ENCODE measurements around the gene NAB2. TPM values are rescaled to one million over a fixed set of nuclear protein-coding genes. Genes with fewer than 3 reads are reported as not detected.
A peak's percentile ranks its signal among the peaks of the same experiment; 100 is the strongest.

NAB2 gene
- polyA plus RNA-seq, 1 of the 3 experiments (the other 2 are of a cell fraction) = 23.7 TPM

- CTCF ChIA-PET = interaction anchor here (0.9 to 23.2 kb wide), 6 partner anchors 15 to 106 kb away, joined by 3 to 339 read pairs (median 17); partner anchors contain the start of genes NEMP1 and ZBTB39
Observed at GRCh38 chr12:57107456-57108155, 18.7 kb downstream of the NAB2 start.

GRCh38 chr12:57109207-57110103, 20.5 kb downstream of the NAB2 start:
- Histone ChIP-seq H2AFZ (ENCODE audit: low read depth) (no peak overlapping the region), H3K79me2 (ENCODE audit: insufficient read depth) (no peaks in the 10 kb centered on the region), H4K20me1 (ENCODE audit: insufficient read depth) (no peaks in the 10 kb centered on the region), H3K4me1 (ENCODE audit: control insufficient read depth in 1 of 2, insufficient read depth in 2 of 2, low read depth in 1 of 2, low read length in 1 of 2) (peaks cover 0 to 9% of the 10 kb centered on the region in 2 experiments; a peak in 2 of 4 replicates), H3K36me3 (replicated peaks in 1 of 2; ENCODE audit: control insufficient read depth in 1 of 2, insufficient read depth in 2 of 2, low read length in 1 of 2) (no peaks in the 10 kb centered on the region), H3K9me3 (no peaks in the 10 kb centered on the region), H3K27ac (ENCODE audit: low read depth in 2 of 2, low read length in 1 of 2) (no peak overlapping the region), H3K4me3 (ENCODE audit: low read depth in 2 of 2, low read length in 1 of 2) (no peak overlapping the region), H3K4me2 (no peak overlapping the region), H3K9ac (no peak overlapping the region), H3K9me2 (no peaks in the 10 kb centered on the region), H3K27me3 (ENCODE audit: insufficient read depth) (no peaks in the 10 kb centered on the region), H3F3A (replicated peaks; ENCODE audit: insufficient read depth) (no peaks in the 10 kb centered on the region)
- 80% methylated on average over 7 of the region's 7 CpGs for WGBS (ENCODE audit: low lambda C conversion rate)
- DNase-seq = no peak
- TF ChIP-seq TCF12 (IDR thresholded peaks at IDR 0.05) (no peak), TEAD4 (IDR thresholded peaks at IDR 0.05; ENCODE audit: borderline replicate concordance, insufficient read depth) (no peak), RXRA (IDR thresholded peaks at IDR 0.05; ENCODE audit: borderline replicate concordance, low read depth) (no peak), MAX (IDR thresholded peaks at IDR 0.05; ENCODE audit: low read depth) (no peak), GATA2 (CRISPR knock-in tag; IDR thresholded peaks at IDR 0.05) (no peak), YY1 (IDR thresholded peaks at IDR 0.05; ENCODE audit: low read depth) (no peak)
- ChIA-PET POLR2A (no interaction called here), CTCF (interaction anchor here (0.6 to 23.2 kb wide), 11 partner anchors 16 to 887 kb away, joined by 3 to 339 read pairs (median 43); partner anchors contain the start of genes NAB2, NEMP1 and ZBTB39)

More at GRCh38 chr12:57107456-57108155, 18.7 kb downstream of the NAB2 start:
- Histone ChIP-seq H3K79me2 (ENCODE audit: insufficient read depth) (no peaks in the 10 kb centered on the region), H3K9ac (no peak overlapping the region), H3K4me3 (ENCODE audit: low read depth in 2 of 2, low read length in 1 of 2) (no peak overlapping the region), H3K4me2 (no peak overlapping the region), H4K20me1 (ENCODE audit: insufficient read depth) (no peaks in the 10 kb centered on the region), H3K9me3 (no peaks in the 10 kb centered on the region), H3K9me2 (no peaks in the 10 kb centered on the region), H3K36me3 (replicated peaks in 1 of 2; ENCODE audit: control insufficient read depth in 1 of 2, insufficient read depth in 2 of 2, low read length in 1 of 2) (no peaks in the 10 kb centered on the region), H3K27ac (ENCODE audit: low read depth in 2 of 2, low read length in 1 of 2) (no peak overlapping the region), H3K4me1 (ENCODE audit: control insufficient read depth in 1 of 2, insufficient read depth in 2 of 2, low read depth in 1 of 2, low read length in 1 of 2) (peaks cover 0 to 11% of the 10 kb centered on the region in 2 experiments; a peak in 2 of 4 replicates), H2AFZ (ENCODE audit: low read depth) (no peak overlapping the region), H3K27me3 (ENCODE audit: insufficient read depth) (no peaks in the 10 kb centered on the region), H3F3A (replicated peaks; ENCODE audit: insufficient read depth) (no peaks in the 10 kb centered on the region)
- WGBS (ENCODE audit: low lambda C conversion rate) = 77% methylated on average over 7 of the region's 7 CpGs
- POLR2A ChIA-PET = no interaction called here
- TF ChIP-seq GATA2 (CRISPR knock-in tag; IDR thresholded peaks at IDR 0.05) (no peak), REST (IDR thresholded peaks at IDR 0.05; ENCODE audit: low read depth, low read length) (peak; percentile 46; the same call in 1 of the 2 replicates), JUND (IDR thresholded peaks at IDR 0.05) (no peak)
- no peak for DNase-seq
